Small intestine (tissue), 7 donors: ENCODE measurements around the gene PYROXD2. TPM values are rescaled to one million over a fixed set of nuclear protein-coding genes. Genes with fewer than 3 reads are reported as not detected.

Experiments
- DNase-seq, 2 donors: peaks; one replicate each; pipeline versions ENCODE4 v3.0.0 to v3.0.0-alpha.2; 2013
- FAIRE-seq: peaks from 2 replicates; lab custom pipeline; 2012; peaks lifted over from hg19 to GRCh38; lab: Jason Lieb, UNC
- H3K27ac ChIP-seq, 3 donors: one replicate each; pipeline ENCODE4 v1.5.1; 2013; ENCODE audit warnings: low read length in 2 of 3, mild to moderate bottlenecking in 2 of 3, control low read depth in 1 of 3, inconsistent platforms in 1 of 3, low read depth in 1 of 3, moderate library complexity in 1 of 3
- H3K27me3 ChIP-seq, 3 donors: one replicate each; pipeline ENCODE4 v1.6.1; 2013; ENCODE audit warnings: low read length in 3 of 3, inconsistent platforms in 1 of 3; ENCODE audit not compliant: control insufficient read depth in 3 of 3, insufficient read depth in 3 of 3
- H3K36me3 ChIP-seq, 3 donors: one replicate each; pipeline ENCODE4 v1.6.1; 2013; ENCODE audit warnings: low read length in 3 of 3, inconsistent platforms in 1 of 3, low read depth in 1 of 3, mild to moderate bottlenecking in 1 of 3, moderate library complexity in 1 of 3; ENCODE audit not compliant: control insufficient read depth in 3 of 3, insufficient read depth in 2 of 3
- H3K4me1 ChIP-seq, 3 donors: one replicate each; pipeline ENCODE4 v1.6.1; 2013; ENCODE audit warnings: low read length in 2 of 3, inconsistent platforms in 1 of 3, low read depth in 1 of 3, mild to moderate bottlenecking in 1 of 3, moderate library complexity in 1 of 3; ENCODE audit not compliant: control insufficient read depth in 3 of 3, insufficient read depth in 2 of 3
- H3K4me3 ChIP-seq, 3 donors: one replicate each; pipeline ENCODE4 v1.5.1; 2013; ENCODE audit warnings: low read length in 3 of 3, control low read depth in 1 of 3, inconsistent platforms in 1 of 3, low read depth in 1 of 3, mild to moderate bottlenecking in 1 of 3, moderate library complexity in 1 of 3
- H3K9me3 ChIP-seq, 2 donors: one replicate each; pipeline ENCODE4 v1.6.1; 2013; ENCODE audit warnings: low read depth in 1 of 2, low read length in 1 of 2; ENCODE audit not compliant: control insufficient read depth in 2 of 2, insufficient read depth in 1 of 2
- WGBS, 3 donors: extraction: QIAGEN DNeasy Blood & Tissue Kit; methylation state at CpG; one replicate each; pipeline ENCODE4 v1.1.7; 2013; 5-methylcytosine and 5-hydroxymethylcytosine counted together
- polyA plus RNA-seq, 4 donors: library from polyadenylated mRNA; stranded (reverse) in 3 of 4; unstranded in 1 of 4; fragments of 200-250 nt in 3 of 4; fragments of 120-200 nt in 1 of 4; gene quantifications; one replicate each; pipeline versions ENCODE4 v1.2.1 to v1.2.3, GENCODE V29; 2013
- donor health status: healthy with polysubstance abuse.
- donor health status: control.
- donor health status: control.
- donor health status: Bipolar disorder and iron deficiency.
- donor health status: healthy.

The PYROXD2 gene
- polyA plus RNA-seq, 4 donors, result 2.7 to 12.2 (median 5.9) TPM

DNA sequence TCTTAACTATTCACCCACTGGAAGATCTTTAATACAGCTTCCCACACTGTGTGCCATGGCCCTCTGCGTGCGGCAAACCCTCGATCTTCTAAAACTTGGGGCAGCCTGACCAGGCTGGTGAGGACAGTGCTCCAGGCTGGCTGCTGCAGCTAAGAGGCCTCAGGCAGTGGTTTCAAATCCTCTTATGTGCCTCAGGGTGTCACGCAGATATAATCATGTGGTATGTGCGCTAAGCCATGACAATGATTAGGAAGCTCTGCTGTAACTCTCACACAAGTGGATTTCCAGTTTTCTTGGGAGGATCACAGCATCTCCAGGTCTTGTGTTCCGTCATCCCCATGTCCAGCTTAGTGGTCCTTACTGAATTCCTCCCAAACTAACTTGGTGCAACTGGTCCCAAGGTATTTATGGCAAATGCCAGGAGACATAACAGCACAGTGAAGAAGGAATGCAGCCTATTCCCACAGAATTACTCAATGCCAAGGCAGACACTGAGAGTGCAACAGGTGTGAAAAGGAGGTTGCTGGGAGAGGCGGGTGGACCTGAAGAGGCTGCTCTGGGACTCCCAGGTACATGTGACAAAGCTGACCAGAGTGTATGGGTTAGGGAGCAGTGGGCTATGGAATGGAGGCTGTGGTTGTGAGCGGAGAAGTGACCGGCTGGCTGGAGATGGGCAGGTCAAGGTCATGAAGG, 29.5 kb upstream of the PYROXD2 start:
- H3K4me1 ChIP-seq, result peaks cover 0 to 6% (median 0%) of the 10 kb centered on the region in 3 donors
- H3K9me3 ChIP-seq, result no peaks in the 10 kb centered on the region
- 86 to 97% (median 92%) methylated on average over 9 of the region's 9 CpGs for WGBS, 3 donors
- DNase-seq, result no peak
- H3K4me3 ChIP-seq, result no peak overlapping the region
- peaks cover 5 to 31% (median 10%) of the 10 kb centered on the region in 3 donors for H3K36me3 ChIP-seq
- FAIRE-seq, result no peak
- H3K27me3 ChIP-seq, result no peaks in the 10 kb centered on the region
- H3K27ac ChIP-seq, result no peak overlapping the region

GRCh38 chr10:98438715-98439114, 23.7 kb upstream of the PYROXD2 start:
- WGBS, 3 donors, result 91 to 93% (median 92%) methylated on average over 4 of the region's 4 CpGs
- Histone ChIP-seq H3K36me3 (peaks cover 20 to 44% (median 22%) of the 10 kb centered on the region in 3 donors), H3K9me3 (no peaks in the 10 kb centered on the region), H3K27me3 (no peaks in the 10 kb centered on the region), H3K4me3 (no peak overlapping the region), H3K27ac (no peak overlapping the region), H3K4me1 (no peaks in the 10 kb centered on the region)
- DNase-seq (no peak), FAIRE-seq (no peak)

DNA sequence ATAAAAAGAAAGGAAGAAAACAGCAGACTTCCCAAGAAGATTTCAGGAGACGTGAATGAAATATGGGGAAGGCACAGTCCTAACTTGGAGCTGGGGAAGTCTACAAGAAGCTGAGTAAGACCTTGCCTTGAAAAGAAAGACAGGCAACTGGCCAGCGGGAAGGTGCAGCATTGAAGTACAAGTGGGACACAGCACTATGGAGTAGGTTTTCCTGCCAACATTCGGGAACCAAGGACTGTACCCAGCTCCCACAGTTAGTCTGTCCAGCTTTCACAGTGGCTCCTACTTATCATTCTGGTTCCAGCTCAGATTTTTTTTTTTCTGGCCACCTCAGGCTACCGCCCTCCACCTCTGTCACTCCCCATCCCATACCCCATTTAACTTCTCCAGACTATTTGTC, 21.7 kb upstream of the PYROXD2 start:
- H3K36me3 ChIP-seq, result peaks cover 16 to 40% (median 24%) of the 10 kb centered on the region in 3 donors
- H3K27ac ChIP-seq, result no peak overlapping the region
- H3K9me3 ChIP-seq, result peaks cover 0 to 4% of the 10 kb centered on the region in 2 donors
- H3K4me1 ChIP-seq, result no peaks in the 10 kb centered on the region
- H3K27me3 ChIP-seq, result no peaks in the 10 kb centered on the region
- WGBS, 3 donors, result 94 to 100% (median 95%) methylated on average over 4 of the region's 4 CpGs
- DNase-seq (no peak), FAIRE-seq (no peak)
- H3K4me3 ChIP-seq, result no peak overlapping the region

- Histone ChIP-seq H3K27me3 (no peaks in the 10 kb centered on the region), H3K9me3 (peaks cover 0 to 4% of the 10 kb centered on the region in 2 donors), H3K27ac (no peak overlapping the region), H3K4me3 (no peak overlapping the region), H3K4me1 (no peaks in the 10 kb centered on the region), H3K36me3 (peaks cover 16 to 51% (median 33%) of the 10 kb centered on the region in 3 donors)
- 96 to 97% (median 97%) methylated on average over 12 of the region's 12 CpGs for WGBS, 3 donors
- FAIRE-seq (no peak), DNase-seq (no peak)
Measured at GRCh38 chr10:98435178-98435577, 20.2 kb upstream of the PYROXD2 start.

DNA sequence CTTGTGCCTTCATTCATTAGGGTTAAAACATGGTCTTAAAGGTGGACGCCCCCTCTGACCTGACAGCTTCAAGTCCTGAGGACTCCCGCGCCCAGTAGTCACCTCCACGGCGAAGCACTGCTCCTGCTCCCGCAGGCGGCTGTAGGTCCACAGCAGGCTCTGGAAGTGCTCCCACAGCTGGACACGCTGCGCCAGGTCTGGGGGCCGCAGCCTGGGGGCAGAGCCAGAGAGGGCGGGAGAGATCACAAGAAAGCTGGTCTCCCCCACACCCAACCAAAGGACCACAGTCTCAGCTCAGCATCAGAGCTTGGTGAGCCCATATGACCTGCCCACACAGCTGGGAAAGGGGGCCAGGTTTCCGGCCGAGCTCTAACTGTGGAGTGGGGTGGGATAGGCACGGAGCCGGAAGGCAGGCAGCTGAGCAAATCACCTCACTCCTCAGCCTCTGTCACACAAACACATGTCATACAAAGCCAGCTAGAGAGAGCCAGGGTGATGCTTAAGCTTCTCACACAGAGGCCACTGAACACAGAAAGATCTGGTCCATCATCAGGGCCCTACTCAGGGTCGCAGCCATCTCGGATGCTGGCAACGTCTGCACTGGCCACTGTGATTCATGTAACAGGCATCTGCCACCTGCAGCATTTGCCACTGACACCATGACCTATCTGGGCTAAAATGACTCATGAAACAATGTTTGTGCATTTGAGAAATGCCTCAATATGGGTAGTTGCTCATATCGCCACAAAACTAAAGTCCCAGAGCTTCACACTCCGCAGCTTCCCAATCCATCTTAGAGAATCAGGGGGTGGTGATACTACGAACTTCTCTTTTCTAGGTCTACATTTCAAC, 19.1 kb upstream of the PYROXD2 start:
- Histone ChIP-seq H3K4me3 (no peak overlapping the region), H3K9me3 (peaks cover 0 to 4% of the 10 kb centered on the region in 2 donors), H3K27me3 (no peaks in the 10 kb centered on the region), H3K27ac (no peak overlapping the region), H3K36me3 (peaks cover 21 to 59% (median 38%) of the 10 kb centered on the region in 3 donors), H3K4me1 (no peaks in the 10 kb centered on the region)
- DNase-seq (no peak), FAIRE-seq (no peak)
- 96 to 97% (median 97%) methylated on average over 21 of the region's 21 CpGs for WGBS, 3 donors

DNA sequence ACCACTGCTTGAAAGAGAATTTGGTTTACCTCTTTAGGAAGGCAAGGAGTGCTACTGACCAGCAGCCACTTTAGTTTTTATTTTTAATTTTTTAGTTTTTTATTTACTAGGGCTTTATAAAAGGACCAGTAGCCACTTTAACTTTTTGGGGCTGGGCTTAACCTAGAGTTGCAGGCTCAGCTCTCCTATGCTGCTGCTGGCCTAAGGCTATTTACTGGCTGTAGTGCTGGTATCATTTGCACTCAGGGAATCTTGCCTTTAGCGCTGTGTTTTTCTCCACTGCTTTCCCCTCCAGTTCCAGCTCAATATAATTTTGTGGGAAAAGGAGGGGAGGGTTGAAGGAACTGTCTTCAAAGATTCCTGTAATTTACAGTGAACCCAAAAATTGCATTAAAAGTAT, 18.4 kb upstream of the PYROXD2 start:
- DNase-seq (no peak), FAIRE-seq (no peak)
- H3K36me3 ChIP-seq, result peaks cover 21 to 55% (median 38%) of the 10 kb centered on the region in 3 donors
- H3K4me3 ChIP-seq, result no peak overlapping the region
- H3K4me1 ChIP-seq, result no peaks in the 10 kb centered on the region
- H3K27ac ChIP-seq, result no peak overlapping the region
- no peaks in the 10 kb centered on the region for H3K27me3 ChIP-seq
- 98 to 100% (median 100%) methylated on average over 1 of the region's 1 CpG for WGBS, 3 donors
- H3K9me3 ChIP-seq, result peaks cover 0 to 4% of the 10 kb centered on the region in 2 donors

GRCh38 chr10:98432330-98432729, 17.3 kb upstream of the PYROXD2 start:
- Histone ChIP-seq H3K36me3 (peaks cover 21 to 62% (median 38%) of the 10 kb centered on the region in 3 donors), H3K27ac (no peak overlapping the region), H3K4me3 (no peak overlapping the region), H3K9me3 (peaks cover 0 to 4% of the 10 kb centered on the region in 2 donors), H3K4me1 (no peaks in the 10 kb centered on the region), H3K27me3 (no peaks in the 10 kb centered on the region)
- 72 to 100% (median 95%) methylated on average over 1 of the region's 1 CpG for WGBS, 3 donors
- FAIRE-seq, result no peak
- DNase-seq, result no peak

- Histone ChIP-seq H3K4me1 (no peaks in the 10 kb centered on the region), H3K4me3 (no peak overlapping the region), H3K9me3 (peaks cover 0 to 4% of the 10 kb centered on the region in 2 donors), H3K27ac (no peak overlapping the region), H3K36me3 (peaks cover 21 to 67% (median 41%) of the 10 kb centered on the region in 3 donors), H3K27me3 (no peaks in the 10 kb centered on the region)
- DNase-seq (no peak), FAIRE-seq (no peak)
- 92 to 97% (median 94%) methylated on average over 8 of the region's 8 CpGs for WGBS, 3 donors
Measured at GRCh38 chr10:98431016-98431415, 16.0 kb upstream of the PYROXD2 start.
